ENCODE data around the gene TMEM181.

The TMEM181 gene

DNA sequence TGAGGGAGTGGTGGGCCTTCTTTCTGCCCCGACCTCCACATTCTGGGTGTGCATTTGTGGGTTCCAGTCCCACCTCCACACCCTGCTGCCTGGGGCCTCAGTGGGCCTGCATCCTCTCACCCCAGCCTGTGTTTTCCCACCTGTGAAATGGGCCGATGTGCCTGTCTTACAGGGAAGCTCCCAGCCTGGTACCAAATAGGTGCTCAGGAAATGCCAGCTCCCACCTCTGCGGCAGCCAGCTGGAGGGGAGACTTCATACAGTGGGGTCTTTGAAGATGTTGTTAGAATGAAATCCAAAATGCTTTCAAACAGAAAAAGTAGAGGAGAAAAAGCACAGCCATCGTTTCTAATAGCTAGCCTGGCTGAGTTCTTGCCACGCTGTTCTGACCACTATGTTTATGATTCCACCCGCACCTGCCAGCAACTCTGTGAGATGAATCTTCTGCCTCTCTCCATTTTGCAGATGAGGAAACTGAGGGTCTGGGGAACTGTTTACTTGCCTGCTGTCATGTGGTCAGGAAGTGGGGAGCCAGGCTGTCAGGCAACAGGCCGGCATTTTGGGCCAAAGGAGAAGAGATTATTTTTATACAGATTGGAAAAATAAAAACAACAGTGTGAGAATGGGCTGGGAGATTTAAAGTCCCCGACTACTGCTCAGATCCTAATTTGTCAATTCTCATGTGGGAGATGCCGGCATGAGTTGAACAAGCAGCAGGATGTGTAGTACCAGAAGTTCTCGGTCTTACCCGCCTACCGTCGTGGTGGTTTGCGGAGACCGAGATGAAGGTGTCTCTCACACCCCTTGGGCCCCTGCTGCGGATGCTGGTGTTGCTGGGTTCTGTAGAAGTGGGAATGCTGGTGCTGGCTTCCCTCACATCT lies 4.6 kb downstream of the TMEM181 start:
- DNase-seq: no peak

GRCh38 chr6:158565122-158565429 lies 5.2 kb downstream of the TMEM181 start:
- DNase-seq: no peak

- DNase-seq: no peak
These were observed 5.7 kb downstream of the TMEM181 start for GRCh38 chr6:158565482-158566040.

DNA sequence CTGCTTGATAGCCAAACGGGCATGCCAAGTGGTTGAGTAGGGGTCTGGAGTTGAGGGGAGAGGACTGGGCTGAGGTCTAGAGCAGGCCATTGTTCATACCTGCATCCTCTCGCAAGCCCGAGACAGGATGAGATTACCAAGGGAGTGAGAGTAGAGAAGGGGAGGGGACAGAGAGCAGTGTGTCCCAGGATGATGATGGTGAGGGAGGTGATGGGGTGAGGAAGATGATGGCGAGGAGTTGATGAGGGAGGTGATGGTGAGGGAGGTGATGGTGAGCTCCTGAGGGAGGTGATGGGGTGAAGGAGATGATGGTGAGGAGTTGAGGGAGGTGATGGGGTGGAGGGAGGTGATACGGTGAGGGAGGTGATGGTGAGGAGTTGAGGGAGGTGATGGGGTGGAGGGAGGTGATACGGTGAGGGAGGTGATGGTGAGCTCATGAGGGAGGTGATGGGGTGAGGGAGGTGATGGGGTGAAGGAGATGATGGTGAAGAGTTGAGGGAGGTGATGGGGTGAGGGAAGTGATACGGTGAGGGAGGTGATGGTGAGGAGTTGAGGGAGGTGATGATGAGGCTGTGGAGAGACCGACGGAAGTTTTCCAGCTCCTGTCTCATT lies 6.4 kb downstream of the TMEM181 start:
- DNase-seq: no peak

- no peak for DNase-seq
These were observed 7.3 kb downstream of the TMEM181 start for GRCh38 chr6:158567152-158567551.

DNA sequence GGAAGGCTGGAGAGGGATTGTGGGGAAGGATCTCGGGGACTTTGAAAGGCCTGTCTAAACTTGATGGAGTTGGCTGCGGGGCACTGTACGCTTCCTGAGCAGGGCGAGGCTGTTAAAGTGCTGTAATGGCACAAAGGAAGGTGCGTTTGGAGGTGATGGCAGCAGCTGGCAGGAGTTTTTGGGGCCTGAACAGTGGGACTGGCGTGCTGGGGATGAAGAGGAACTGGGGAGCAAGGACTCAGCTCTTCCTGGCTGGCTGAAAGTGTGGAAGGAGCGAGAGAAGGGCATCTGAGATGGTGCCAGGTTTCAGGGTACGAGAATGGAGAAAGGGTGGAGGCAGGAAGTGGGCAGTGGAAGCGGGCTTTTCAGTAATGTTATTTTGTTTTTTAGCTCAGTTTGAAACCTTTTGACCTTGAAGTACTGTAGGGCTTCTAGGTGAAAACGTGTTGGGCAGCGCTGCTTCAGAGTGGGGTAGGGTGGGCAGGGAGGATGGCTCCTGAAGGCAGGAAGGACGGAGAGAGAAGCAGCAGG lies 8.0 kb downstream of the TMEM181 start:
- DNase-seq: no peak

- no peak for DNase-seq
These were observed 8.7 kb downstream of the TMEM181 start for GRCh38 chr6:158568549-158568948.

DNA sequence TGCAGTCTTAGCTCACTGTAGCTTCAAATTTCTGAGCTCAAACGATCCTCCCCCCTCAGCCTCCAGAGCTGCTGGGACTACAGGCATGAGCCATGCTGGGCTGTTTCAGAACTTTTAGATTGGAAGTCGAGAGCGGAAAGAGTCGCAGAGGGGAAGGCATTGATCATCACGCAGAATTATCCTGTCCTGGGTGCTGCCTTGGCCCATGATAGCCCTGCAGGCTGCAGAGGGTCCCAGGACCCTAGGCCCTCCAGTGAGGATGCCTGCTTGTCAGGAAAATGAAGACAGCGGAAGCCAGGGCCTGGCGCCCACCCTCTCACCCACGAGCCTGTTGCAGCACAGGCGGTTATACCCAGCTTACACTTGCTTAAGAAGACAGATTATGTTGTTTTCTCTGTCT lies 9.1 kb downstream of the TMEM181 start:
- no peak for DNase-seq

GRCh38 chr6:158570681-158570962 lies 10.7 kb downstream of the TMEM181 start:
- DNase-seq: no peak

DNA sequence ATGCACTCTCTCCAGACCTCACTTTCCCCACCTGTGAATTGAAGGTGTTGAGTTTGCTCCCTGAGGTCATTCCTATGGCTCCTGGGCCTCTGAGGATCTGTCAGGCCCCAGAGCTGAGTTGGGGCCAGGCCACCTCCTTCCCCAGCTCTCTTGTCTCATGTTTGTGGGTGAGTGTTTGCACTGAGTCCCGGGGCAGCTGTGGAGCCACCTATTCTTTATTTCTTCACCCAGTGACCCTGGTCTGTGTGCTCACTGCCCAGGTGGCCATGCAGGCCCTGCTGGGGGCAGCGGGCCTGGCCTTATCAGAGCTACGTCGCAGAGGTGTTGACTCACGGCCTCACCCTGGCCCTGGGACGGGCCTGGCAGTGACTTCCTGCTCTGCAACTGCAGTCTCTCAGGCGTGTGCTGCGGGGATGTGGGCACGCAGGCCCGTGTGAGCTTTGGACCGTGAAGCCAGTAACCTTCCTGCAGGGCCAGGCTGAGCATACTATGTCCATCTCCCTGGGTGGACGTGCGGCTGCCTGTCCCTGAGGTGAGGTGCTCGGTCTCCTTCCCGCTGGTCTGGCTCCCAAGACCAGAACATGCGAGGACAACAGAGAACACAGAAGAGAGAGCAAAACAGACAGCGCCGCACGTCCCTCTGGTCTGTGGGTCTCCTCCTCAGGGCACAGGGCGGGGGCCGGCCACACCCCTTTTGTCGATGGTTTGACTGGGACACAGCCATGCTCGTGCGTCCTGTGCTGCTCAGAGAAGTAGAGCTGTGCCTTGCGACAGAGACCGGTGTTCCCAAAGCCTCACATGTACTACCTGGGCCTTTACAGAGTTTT lies 12.1 kb downstream of the TMEM181 start:
- DNase-seq: no peak

GRCh38 chr6:158572653-158573541 lies 13.0 kb downstream of the TMEM181 start:
- DNase-seq: no peak

DNA sequence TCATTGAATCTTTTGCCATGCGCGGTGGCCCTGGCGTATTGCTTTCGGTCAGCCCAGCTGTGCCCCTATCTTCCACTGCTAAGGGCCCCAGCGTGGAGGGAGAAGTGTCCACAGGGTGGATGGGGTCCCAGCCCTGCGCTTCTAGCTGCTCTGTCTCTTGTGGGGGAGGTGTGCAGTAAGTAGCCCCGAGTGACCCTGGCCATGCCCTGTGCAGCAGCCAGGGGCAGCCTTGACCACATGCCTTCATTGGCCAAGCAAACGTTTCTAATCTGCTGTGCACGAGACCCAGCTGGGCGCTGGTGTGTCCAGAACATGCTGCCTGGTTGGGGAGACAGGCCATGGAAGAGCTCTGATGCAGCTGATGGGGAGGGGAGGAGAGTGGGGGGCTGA lies 13.6 kb downstream of the TMEM181 start:
- no peak for DNase-seq

DNA sequence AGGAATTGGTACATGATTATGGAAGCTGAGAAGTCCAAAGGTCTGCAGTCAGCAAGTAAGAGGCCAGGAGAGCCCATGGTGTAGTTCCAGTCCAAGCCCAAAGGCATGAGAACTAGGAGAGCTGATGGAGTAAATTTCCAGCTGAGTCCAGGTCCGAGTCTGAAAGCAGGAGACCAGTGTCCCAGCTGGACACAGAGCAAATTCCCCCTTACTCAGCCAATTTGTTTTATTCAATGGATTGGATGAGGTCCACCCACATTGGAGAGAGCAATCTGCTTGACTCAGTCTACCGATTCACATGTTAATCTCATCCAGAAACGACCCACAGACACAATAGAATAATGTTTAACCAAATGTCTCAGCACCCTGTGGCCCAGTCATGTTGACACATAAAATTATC lies 14.9 kb downstream of the TMEM181 start:
- no peak for DNase-seq

DNA sequence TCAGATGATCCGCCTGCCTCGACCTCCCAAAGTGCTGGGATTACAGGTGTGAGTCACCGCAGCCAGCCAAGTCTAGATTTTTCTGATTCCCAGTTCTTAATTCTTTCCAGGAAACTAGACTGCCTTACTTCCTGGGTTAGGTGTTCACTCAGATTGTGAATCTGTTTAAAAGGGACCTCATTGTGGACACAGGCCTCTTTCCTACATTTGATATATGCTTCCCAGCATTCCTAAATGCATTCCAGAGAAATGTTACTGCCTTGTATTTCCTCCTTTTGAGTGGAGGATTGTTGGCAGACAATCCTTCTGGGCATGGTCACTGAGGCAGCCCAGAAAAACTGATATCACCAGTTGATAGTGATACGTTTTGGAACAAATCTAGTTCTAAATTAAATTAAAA lies 15.7 kb downstream of the TMEM181 start:
- no peak for DNase-seq

DNA sequence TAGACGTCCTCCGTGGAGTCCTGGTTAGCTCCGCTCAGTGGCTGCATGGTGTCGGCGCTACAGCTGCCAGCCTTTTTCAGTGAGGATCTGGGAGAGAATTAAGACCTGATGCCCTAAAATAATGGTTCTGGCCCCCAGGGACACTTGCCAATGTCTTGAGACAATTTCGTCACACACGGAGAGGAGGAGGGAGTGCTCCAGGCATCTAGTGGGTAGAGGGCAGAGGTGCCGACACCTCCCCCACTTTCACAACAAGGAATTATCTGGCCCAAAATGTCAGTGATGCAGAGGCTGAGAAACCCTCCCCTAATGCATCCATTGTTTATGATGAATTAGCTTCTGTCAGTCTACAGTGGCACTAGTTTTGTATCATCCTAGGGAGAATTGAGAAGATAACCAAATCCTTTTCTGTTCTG lies 24.4 kb downstream of the TMEM181 start:
- no peak for DNase-seq

DNA sequence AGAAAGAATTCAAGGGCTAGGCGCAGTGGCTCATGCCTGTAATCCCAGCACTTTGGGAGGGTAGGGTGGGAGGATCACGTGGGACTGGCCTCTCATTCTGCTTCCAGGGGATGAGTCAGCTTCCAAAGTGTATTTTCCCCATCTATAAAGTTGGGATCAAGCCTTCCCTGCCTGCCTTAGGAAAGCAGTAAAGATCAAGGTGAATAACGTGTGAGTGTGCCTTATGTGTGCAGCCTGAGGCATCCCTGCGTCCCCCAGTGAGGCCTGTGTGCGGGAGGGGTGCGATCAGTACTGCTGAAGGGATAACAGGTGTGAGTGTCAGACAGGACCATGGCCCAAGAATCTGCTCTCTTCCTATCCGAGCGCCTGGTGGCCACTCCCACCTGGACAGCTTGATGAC lies 26.8 kb downstream of the TMEM181 start:
- DNase-seq: no peak

DNA sequence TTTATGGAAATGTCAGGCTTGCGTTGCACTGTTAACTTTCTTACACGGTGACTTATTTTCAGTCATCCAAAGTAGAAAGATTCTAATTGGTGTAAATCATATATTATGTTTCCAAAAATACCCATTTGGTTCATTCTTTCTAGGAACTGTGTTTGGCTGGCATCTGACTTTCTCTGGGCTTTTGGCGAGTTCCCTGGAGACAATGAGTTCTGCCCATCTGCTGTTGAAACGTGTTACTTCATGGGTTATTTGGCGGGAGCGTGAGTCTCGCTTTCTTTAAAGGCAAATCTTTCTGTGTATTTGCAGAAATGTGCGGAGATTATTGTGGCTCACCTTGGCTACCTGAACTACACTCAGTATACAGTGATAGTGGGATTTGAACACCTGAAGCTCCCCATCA lies 29.5 kb downstream of the TMEM181 start:
- no peak for DNase-seq

DNA sequence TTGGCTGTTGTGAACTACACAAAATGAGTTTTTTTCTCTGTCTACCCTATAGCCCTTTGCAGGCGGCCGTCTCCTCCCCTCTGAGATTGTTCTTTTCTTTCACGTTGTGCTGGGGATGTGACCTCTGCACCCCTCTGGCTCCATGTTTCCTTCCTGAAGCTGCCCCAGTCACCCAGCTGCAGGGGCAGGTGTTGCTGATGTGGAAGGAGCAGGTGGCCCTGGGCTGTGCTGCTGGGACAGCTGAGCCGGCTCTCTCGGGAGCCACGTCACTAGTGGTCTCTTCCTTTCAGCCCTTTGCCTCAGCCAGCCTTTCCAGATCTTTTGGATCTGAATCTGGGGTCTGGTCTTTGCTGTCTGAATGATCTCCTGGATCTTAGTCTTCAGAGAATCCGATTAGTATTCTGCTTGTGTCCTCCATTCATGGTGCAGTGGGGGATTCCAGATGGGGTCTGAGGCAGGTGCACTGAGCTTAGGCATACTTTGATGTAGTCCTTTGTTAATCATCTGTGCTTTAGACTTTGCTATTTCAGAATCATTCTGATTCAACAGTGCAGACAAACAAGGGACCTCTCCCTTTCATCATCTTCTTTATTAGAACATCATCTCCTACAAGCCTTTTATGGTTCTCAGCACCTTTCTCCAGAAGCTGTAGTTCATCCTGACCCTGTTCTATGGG lies 31.4 kb downstream of the TMEM181 start:
- no peak for DNase-seq

- no peak for DNase-seq
These were observed 31.9 kb downstream of the TMEM181 start for GRCh38 chr6:158591810-158592209.

DNA sequence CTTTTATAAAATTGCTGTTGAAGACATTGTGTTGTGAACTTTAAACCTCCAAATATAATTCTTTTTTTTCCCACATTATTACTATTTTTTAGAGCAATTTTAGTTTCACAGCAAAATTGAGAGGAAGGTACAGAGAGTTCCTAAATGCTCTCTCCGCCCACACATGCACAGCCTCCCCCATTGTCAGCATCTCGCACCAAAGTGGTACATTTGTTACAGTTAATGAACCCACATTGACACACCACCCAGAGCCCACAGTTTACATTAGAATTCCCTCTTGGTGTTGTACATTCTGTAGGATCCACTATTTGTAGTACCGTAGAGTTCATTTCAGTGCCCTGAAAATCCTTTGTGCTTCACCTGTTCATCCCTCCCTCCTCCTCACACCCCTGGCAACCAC lies 33.8 kb downstream of the TMEM181 start:
- DNase-seq: no peak

DNA sequence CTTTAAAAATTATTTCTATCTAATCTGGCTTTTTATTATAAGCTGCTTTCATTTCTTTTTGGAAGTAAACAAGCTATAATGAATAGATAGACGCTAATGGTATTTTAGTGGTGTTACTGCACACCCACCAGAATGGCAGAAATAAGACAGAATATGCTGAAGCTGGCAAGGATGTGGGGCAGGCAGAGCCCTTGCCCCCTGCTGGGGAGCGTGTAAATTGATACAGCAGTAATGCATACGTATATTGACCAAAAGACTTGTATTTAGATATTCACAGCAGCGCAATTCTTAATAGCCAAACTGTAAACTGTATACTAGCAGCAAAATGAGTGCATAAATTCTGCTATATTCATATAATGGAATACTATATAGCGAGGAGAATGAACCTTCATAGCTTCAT lies 35.3 kb downstream of the TMEM181 start:
- DNase-seq: no peak

GRCh38 chr6:158596861-158597260 lies 37.0 kb downstream of the TMEM181 start:
- DNase-seq: no peak
